ENCODE data around the gene SLC35F5. TPM values are rescaled to one million over a fixed set of nuclear protein-coding genes. Genes with fewer than 3 reads are reported as not detected.

Gene SLC35F5
- total and polyA plus RNA-seq, 2 of the 13 experiments (the other 11 are each of a cell fraction or from before 2014, with no cell fraction given) = 139 to 174 TPM

Small RNA genes lying within 50 kb of the gene (microRNA-seq; reads per million reads assigned to microRNA genes)
- gene MIR4782 = not detected

Small RNA genes lying within 50 kb of the gene (small RNA-seq; reads per million reads assigned to genes)
- gene MIR4782 (ENCODE audit: insufficient read depth in 2 of 3, insufficient read length in 3 of 3, low read depth in 2 of 3, low replicate concordance in 1 of 3) (0 to 0.33 (median 0) reads per million in 3 experiments), gene RNU6-744P (ENCODE audit: insufficient read depth in 2 of 3, insufficient read length in 3 of 3, low read depth in 2 of 3, low replicate concordance in 1 of 3) (0 reads per million in 3 experiments)

Other genes with a start within 250 kb of the SLC35F5 start
- gene RABL2A, start 129.4 kb downstream of the SLC35F5 start, total RNA-seq (2016; rRNA removed; fragmentation: Illumina TruSeq; extraction: Trizol) = 2.9 and 9.6 TPM in 2 replicates
- gene RABL2A, start 129.4 kb downstream of the SLC35F5 start, polyA plus RNA-seq (2011; rRNA removed) = 13.4 and 16.4 TPM in 2 replicates
- gene ACTR3, start 133.4 kb upstream of the SLC35F5 start, total RNA-seq (2016; rRNA removed; fragmentation: Illumina TruSeq; extraction: Trizol) = 225 and 321 TPM in 2 replicates
- 97.1 and 123 TPM in 2 replicates for gene ACTR3, start 133.4 kb upstream of the SLC35F5 start, polyA plus RNA-seq (2011; rRNA removed)